Cardiac muscle cell (in vitro differentiated cells and primary cell): Measurements from ENCODE around the gene PLAAT1. TPM values are rescaled to one million over a fixed set of nuclear protein-coding genes. Genes with fewer than 3 reads are reported as not detected.
A peak's percentile ranks its signal among the peaks of the same experiment; 100 is the strongest.

Source experiments
- DNase-seq, 2 donors: peaks; one replicate each; pipeline versions ENCODE4 v3.0.0 to v3.0.0-alpha.2; 2010 to 2017; ENCODE audit warnings: low read depth in 1 of 2, low spot score in 1 of 2
- H3K27ac ChIP-seq: fragments of 200-600 bp; sonication (generic); 2 replicates; pipeline ENCODE4 v1.5.1; 2016
- H3K27me3 ChIP-seq: fragments of 200-600 bp; sonication (generic); 2 replicates; pipeline ENCODE4 v1.6.0; 2016; ENCODE audit warnings: control low read depth
- H3K36me3 ChIP-seq: fragments of 200-600 bp; sonication (generic); 2 replicates; pipeline ENCODE4 v1.5.1; 2016; ENCODE audit warnings: control low read depth
- H3K4me1 ChIP-seq: fragments of 200-600 bp; sonication (generic); 2 replicates; pipeline ENCODE4 v1.8.1; 2017; ENCODE audit warnings: low read depth, mild to moderate bottlenecking, mixed run types
- H3K4me3 ChIP-seq: fragments of 200-600 bp; sonication (generic); 2 replicates; pipeline ENCODE4 v1.5.1; 2016; ENCODE audit warnings: mild to moderate bottlenecking
- H3K9me3 ChIP-seq: fragments of 200-600 bp; sonication (generic); 2 replicates; pipeline ENCODE4 v1.5.1; 2017; ENCODE audit warnings: low read depth, mild to moderate bottlenecking, control low read depth
- polyA plus RNA-seq: library from polyadenylated mRNA; unstranded; fragments of >200 nt; fragmentation: Nextera tagmentation; extraction: Ambion mirVana; gene quantifications from 2 replicates; pipeline ENCODE4 v1.2.1, GENCODE V29; 2016
- total RNA-seq: library from RNA; depleted of rRNA; stranded (reverse); fragments of >200 nt; gene quantifications from 2 replicates; pipeline ENCODE4 v1.2.3, GENCODE V29; 2016
- TF ChIP-seq, protein P1 (sequence below): IDR thresholded peaks from 2 replicates; pipeline ENCODE4 v1.5.1; 2012; ENCODE audit warnings: low read depth, mild to moderate bottlenecking, low read length

The PLAAT1 gene
- total and polyA plus RNA-seq, 2 experiments from 2014 or later: 35.4 to 37.6 TPM

DNA sequence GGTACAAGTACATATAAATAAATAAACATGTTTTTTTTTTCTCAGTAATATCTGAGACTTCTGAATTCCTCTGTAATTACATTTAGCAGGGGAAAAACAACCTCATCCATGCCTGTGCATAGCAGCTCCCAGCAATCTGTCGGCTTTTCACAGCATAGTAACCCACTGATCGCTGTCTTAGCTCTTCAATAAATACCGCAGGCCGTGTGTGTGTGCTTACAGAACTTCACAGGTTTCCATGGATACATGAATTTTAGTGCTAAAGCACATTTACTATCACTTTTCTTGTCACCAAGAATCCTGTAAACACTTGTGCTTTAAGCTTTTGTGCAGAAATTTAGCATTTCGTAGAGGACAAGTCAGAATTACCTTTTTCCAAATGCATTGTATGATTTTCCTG lies 4.0 kb upstream of the PLAAT1 start:
- H3K27ac ChIP-seq: no peak overlapping the region
- H3K4me1 ChIP-seq: peaks cover 22% of the 10 kb centered on the region
- H3K9me3 ChIP-seq: no peaks in the 10 kb centered on the region
- H3K36me3 ChIP-seq: no peaks in the 10 kb centered on the region
- no peaks in the 10 kb centered on the region for H3K27me3 ChIP-seq
- TF ChIP-seq, protein P1, sequence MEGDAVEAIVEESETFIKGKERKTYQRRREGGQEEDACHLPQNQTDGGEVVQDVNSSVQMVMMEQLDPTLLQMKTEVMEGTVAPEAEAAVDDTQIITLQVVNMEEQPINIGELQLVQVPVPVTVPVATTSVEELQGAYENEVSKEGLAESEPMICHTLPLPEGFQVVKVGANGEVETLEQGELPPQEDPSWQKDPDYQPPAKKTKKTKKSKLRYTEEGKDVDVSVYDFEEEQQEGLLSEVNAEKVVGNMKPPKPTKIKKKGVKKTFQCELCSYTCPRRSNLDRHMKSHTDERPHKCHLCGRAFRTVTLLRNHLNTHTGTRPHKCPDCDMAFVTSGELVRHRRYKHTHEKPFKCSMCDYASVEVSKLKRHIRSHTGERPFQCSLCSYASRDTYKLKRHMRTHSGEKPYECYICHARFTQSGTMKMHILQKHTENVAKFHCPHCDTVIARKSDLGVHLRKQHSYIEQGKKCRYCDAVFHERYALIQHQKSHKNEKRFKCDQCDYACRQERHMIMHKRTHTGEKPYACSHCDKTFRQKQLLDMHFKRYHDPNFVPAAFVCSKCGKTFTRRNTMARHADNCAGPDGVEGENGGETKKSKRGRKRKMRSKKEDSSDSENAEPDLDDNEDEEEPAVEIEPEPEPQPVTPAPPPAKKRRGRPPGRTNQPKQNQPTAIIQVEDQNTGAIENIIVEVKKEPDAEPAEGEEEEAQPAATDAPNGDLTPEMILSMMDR: no peak
- no peak overlapping the region for H3K4me3 ChIP-seq
- DNase-seq: no peak

DNA sequence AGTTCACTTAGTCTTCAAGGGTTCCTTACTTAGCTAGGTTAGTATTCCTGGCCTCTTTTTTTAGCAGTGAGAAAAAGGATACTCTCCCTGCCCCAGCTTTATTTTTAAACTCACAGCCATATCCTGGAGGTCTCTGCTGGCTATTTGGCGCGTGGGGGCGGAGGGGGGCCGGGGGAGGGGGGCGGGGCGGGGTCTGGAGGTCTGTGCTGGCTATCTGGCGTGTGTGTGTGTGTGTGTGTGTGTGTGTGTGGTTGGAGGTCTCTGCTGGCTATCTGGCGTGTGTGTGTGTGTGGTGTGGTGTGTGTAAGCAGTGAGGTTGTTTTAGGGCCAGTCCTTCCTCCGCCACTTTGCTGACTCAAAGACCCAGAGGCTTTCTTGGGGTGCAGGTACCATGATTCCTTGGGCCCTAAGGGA lies 579 bp upstream of the PLAAT1 start:
- H3K4me1 ChIP-seq: peaks cover 22% of the 10 kb centered on the region
- TF ChIP-seq, protein P1: no peak
- no peaks in the 10 kb centered on the region for H3K36me3 ChIP-seq
- peak overlapping the region; percentile 51 for H3K4me3 ChIP-seq
- DNase-seq: peak in 1 of 2 donors; percentile 74
- H3K27ac ChIP-seq: peak overlapping the region; percentile 93
- H3K27me3 ChIP-seq: no peaks in the 10 kb centered on the region
- H3K9me3 ChIP-seq: no peaks in the 10 kb centered on the region

DNA sequence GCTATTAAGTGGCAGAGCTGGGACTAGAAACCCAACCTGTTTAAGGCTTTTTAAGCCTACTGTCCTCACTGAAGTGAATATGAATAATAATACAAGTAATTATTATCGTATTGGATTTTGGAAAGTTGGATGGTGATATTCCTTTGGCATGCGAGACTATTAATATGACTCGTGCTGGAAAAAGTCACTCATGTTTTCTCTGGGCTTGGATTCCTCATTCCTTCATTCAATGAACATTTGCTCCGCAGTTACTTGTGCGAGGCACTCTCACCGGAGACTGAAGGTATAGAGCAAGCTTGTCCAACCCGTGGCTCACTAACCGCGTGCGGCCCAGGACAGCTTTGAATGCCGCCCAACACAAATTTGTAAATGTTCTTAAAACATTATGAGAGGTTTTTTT lies 694 bp downstream of the PLAAT1 start:
- H3K4me1 ChIP-seq: peaks cover 20% of the 10 kb centered on the region
- no peaks in the 10 kb centered on the region for H3K36me3 ChIP-seq
- H3K27me3 ChIP-seq: no peaks in the 10 kb centered on the region
- TF ChIP-seq, protein P1: no peak
- H3K9me3 ChIP-seq: no peaks in the 10 kb centered on the region
- H3K27ac ChIP-seq: peak overlapping the region; percentile 93
- peak overlapping the region; percentile 51 for H3K4me3 ChIP-seq
- no peak for DNase-seq

DNA sequence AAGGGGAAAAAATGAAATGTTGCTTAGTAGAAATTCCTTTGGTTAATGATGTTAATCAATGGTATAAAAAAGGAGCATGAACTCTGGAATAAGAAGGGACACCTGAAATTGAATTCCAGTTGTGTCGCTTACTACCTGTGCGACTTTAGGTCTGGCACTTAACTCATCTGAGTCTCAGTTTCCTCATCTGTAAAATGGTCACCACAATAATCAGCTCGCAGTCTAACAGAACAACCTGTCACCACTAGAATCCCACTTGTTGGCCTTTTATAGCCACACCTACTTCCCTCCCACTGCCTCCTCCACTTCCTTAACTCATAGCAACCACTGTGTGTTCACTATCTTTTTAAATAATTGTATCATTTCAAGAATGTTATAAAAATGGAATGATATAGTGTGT lies 2.5 kb downstream of the PLAAT1 start:
- no peak overlapping the region for H3K27ac ChIP-seq
- H3K4me1 ChIP-seq: peaks cover 17% of the 10 kb centered on the region
- no peak overlapping the region for H3K4me3 ChIP-seq
- H3K36me3 ChIP-seq: no peaks in the 10 kb centered on the region
- H3K9me3 ChIP-seq: no peaks in the 10 kb centered on the region
- DNase-seq: no peak
- TF ChIP-seq, protein P1: no peak
- no peaks in the 10 kb centered on the region for H3K27me3 ChIP-seq

DNA sequence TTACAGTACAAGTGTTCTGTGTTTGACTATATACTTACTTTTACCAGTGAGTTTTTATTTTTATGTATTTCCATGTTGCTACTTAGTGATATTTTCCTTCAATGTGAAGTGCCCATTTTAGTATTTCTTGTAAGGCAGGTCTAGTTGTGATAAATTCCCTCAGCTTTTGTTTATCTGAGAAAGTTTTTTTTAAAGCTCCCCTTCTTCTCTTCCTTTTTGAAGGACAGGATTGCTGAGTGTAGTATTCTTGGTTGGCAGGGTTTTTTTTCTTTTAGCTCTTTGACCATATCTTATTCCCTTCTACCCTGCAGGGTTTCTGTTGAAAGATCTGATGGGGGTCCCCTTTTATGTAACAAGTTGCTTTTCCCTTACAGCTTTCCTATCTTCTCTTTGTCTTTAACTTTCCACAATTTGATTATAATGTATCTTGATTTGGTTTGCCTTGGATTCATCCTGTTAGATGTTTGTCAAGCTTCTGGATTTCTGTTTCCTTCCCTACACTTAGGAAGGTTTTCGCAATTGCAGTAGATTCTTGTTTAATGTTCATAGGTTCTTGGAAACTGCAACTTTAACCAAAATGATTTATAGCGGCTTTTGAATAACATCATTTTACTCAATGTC lies 7.9 kb downstream of the PLAAT1 start:
- Histone ChIP-seq H3K4me3 (no peak overlapping the region), H3K27ac (no peak overlapping the region), H3K27me3 (no peaks in the 10 kb centered on the region), H3K36me3 (no peaks in the 10 kb centered on the region), H3K9me3 (no peaks in the 10 kb centered on the region), H3K4me1 (peaks cover 3% of the 10 kb centered on the region)
- TF ChIP-seq, protein P1: no peak
- no peak for DNase-seq

DNA sequence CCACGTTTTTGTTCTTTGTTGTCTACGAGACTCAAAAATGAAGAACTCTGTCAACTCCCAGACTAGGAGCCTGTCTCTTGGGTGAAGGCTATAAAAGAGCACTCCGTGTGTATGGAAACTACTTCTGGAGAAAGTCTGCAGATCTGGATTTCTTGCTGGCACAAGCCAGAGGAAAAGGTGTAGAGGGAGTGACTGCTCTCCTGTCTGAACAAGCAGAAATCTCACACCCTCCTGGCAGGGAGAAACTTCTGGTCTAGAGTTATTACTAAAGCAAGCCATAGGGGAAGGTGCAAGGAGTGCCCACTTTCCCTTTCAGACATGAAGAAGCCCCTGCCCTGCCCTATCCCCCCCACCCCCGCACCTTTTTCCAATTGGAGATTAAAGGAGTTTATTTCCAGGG lies 9.5 kb downstream of the PLAAT1 start:
- H3K27ac ChIP-seq: no peak overlapping the region
- no peak overlapping the region for H3K4me3 ChIP-seq
- TF ChIP-seq, protein P1: no peak
- no peaks in the 10 kb centered on the region for H3K9me3 ChIP-seq
- no peaks in the 10 kb centered on the region for H3K27me3 ChIP-seq
- H3K36me3 ChIP-seq: no peaks in the 10 kb centered on the region
- H3K4me1 ChIP-seq: peaks cover 3% of the 10 kb centered on the region
- DNase-seq: no peak
